Measurements from ENCODE around the gene MLC1.

The MLC1 gene

DNA sequence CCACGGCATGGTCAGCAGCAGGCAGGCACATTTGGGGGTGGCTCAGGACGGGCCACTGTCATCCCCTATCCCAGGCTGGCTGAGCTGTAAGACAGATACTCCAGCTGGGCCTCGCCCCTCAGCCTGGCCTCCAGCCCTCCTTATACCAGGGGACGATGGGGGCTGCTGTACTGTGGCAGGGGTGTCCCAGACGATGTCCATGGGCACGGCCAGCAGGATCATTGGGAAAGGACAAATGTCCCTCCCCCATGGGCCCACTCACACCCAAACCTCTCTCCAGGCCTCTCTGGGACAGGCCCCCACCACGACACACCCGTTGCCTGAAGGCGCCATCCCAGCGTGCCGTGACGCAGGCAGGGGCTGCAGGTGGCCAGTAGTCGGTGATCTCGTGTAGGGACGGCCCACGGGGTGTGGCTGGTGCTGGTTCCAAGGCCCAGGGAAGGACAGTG is 71.1 kb downstream of the MLC1 start:
- no peak for DNase-seq

DNA sequence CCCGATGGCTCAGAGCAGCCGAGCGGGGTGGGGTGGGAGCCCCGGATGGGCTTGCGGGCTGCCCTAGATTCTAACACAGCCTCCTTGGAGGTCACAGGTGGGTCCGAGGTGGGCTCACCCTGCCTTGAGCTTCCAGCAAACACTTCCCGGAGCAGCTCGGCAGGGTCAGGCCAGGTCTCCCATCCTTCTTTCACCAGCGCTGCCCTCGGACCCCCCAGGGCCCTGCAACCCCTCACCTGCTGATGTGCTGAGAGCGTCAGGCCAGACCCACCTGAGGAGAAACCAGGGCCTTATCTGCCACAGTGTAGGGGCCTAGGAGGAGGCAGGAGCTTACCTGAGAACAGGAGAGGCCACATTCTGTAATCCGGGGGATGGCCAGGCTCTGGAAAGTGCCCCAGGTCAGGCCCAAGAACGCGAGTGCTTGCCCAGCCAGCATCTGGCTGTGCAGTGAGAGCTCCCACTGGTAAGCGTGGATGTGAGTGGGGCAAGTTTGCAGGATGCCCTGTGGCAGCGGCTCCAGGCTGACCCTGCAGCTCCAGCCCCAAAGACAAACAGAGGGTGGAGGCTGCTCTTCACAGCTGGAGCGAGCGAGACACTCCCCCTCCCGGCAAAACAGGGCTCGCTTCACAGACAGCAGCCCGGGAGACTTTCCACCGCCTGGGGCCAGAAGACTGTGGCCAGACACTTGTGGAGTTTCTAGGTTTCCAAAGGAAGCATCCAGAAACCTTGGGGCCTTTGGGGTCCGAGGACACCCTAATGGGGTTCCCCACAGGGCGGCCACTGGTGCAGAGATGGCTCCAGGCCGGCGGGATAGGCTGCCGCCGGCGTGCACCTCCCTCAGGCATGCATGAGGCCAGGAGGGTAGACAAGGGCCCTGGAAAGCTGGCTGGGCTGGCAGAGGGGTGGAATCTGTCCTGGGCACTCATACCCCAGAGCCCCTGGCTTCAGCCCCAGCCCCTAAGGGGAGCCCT is 72.7 kb downstream of the MLC1 start, which contains the start of gene IL17REL:
IL17REL (minus strand) TSS at position 555 of the 971 bp plus-strand sequence; CDS start at position 436, 119 bp downstream.
- DNase-seq: no peak

DNA sequence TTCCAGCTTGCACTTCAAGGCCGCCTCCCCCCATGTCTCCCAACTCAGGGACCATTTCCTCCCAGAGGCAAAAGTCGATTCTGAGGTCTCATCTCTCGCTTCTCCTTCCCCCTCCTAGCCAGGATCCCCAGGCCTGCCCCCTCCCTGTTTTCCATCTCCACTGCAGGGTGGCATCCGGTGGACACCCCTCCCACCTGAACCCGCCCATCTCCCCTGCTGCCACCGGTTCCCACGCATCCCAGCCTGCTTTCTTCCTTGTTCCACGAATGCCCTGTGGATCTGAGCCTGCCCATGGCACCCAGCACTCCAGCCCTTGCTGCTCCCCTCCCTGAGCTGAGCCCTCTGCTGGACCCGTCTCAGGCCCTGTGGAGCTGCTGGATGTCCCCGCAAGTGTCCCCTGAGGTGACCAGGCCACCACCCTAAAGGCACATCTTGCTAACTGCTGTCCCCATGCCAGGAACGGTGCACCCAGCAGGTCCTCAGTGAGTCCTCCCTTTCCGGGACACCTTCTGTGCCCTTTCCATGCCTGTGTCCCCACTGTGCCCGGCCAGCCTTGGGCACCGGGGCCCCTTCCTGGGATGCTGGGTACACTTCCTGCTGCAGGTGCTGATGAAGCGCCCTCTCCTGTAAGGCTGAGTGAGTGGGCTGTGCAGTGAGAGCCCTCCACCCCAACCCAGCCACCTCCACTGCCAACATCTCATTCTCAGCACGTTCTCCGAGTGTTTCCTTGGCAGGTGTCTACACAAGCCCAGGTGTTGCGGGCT is 73.6 kb downstream of the MLC1 start:
- no peak for DNase-seq

DNA sequence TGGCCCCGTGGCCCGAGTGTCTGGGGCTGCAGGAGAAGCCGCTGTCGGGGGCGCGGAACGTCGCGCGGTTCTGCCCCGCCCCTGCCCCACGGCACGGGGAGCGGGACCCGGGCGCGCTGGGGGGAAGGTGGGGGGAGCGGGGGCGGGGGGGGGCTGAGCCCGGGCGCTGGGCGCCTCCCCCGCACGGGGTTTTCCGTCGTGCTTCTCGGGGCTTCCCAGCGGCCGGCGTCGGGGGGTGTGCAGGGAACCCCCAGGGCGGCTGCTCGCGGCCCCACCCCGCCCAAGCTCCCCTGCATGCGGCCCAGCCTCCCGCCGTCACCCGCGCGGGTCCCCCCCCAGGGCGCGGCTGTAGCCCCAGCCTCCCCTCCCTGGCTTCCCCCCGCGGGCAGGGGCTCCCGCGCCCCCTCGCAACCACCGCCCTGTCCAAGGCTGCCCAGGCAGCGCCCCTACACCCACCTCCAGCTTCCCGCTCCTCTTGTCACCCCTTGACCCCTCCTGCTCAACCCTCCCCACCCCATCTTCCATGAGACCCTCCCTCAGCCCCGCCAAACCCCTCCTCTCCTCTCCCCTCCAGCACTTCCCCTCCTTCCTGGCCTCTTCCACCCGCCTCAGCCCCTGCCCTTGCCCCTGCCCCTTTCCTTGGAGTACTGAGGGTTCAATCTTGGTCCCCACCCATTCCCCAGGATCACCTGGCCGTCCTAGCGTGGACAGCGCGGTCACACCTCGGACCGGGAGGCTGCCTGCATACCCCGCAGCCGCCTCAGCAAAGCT is 74.4 kb downstream of the MLC1 start:
- DNase-seq: no peak

DNA sequence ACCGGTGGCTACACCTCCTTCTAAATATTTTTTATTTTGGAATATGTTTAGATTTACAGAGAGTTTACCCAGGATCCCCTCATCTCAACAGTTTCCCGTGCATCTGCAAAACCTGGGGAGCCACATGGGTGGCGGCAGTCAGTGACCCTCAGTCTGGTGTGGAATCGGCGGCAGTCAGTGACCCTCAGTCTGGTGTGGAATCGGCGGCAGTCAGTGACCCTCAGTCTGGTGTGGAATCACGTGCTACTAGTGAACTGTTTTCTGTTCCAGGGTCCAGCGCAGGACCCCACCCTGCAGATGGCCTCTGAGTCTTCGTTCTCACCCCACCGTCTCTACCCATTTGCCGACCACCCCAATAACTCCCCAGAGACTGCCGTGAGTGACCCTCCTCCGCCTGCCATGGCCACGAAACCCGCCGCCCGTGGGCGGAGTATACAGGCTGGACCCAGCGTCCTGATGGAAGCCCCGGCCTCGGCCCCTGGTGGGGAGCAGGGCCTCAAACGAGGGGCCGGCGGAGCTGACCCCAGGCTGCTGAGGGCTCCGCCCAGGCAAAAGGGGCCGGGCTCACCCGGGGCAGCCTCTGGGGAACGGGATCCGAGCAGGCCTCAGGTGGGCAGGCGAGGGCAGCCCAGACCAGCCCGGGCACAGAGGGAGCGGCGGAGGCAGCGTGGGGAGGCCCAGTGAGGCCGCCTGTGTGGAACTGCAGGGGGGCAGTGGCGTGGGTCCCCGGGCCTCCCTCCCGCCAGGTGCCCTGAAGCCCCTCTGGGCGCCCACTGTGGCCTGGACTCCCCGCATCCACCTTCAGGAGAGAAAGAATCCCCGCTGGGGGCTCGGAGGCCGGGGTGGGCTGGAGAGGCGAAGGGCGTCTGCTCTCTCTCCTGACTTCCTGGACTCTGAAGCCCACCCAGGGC is 75.2 kb downstream of the MLC1 start:
- no peak for DNase-seq

Measured in fibroblast of skin of right quadriceps (primary cell).